ENCODE data around the gene DENND1C.

GRCh38 chr19:6519289-6519688 lies 37.7 kb upstream of the DENND1C start:
- TF ChIP-seq CTCF (IDR thresholded peaks at IDR 0.05) (no peak), ESRRA (IDR thresholded peaks at IDR 0.05; ENCODE audit: borderline replicate concordance, low read length) (no peak), RNF2 (IDR thresholded peaks at IDR 0.05; ENCODE audit: borderline replicate concordance, low read depth) (no peak), POLR2A (IDR thresholded peaks at IDR 0.05; ENCODE audit: low read length) (no peak), CEBPB (IDR thresholded peaks at IDR 0.05) (no peak), RCOR1 (IDR thresholded peaks at IDR 0.05; ENCODE audit: low read depth, low read length) (no peak), EP300 (IDR thresholded peaks at IDR 0.05) (no peak), BHLHE40 (IDR thresholded peaks at IDR 0.05; ENCODE audit: low read depth, low read length) (no peak), USF2 (IDR thresholded peaks at IDR 0.05) (no peak), REST (IDR thresholded peaks at IDR 0.05) (no peak), RAD21 (conservative IDR thresholded peaks at IDR 0.05 in 1 of 2, IDR thresholded peaks at IDR 0.05 in 1 of 2) (no peak), CHD4 (IDR thresholded peaks at IDR 0.05; ENCODE audit: borderline replicate concordance) (no peak), PBX3 (IDR thresholded peaks at IDR 0.05) (no peak), RARB (CRISPR knock-in tag; IDR thresholded peaks at IDR 0.05) (no peak)

All from A549 (cell line).